Uterus (tissue), 4 donors: ENCODE measurements around the gene FNDC10. TPM values are rescaled to one million over a fixed set of nuclear protein-coding genes. Genes with fewer than 3 reads are reported as not detected.

Experiments used
- DNase-seq, 2 donors: peaks; one replicate each; pipeline ENCODE4 v3.0.0-alpha.2; 2019 to 2020
- H3K27ac ChIP-seq, 2 donors: fragments of 200-600 bp; sonication (generic); 1 replicate in 1 of 2; 2 replicates in 1 of 2; pipeline ENCODE4 v1.5.1; 2016 to 2018
- H3K27me3 ChIP-seq, 2 donors: fragments of 200-600 bp; sonication (generic); one replicate each; pipeline ENCODE4 v1.5.1; 2018 to 2019; ENCODE audit warnings: control low read depth in 1 of 2
- H3K36me3 ChIP-seq, 2 donors: fragments of 200-600 bp; sonication (generic); one replicate each; pipeline ENCODE4 v1.5.1; 2019; ENCODE audit warnings: control low read depth in 1 of 2
- H3K4me1 ChIP-seq, 2 donors: fragments of 200-600 bp; sonication (generic); one replicate each; pipeline ENCODE4 v1.5.1; 2018 to 2019; ENCODE audit warnings: control low read depth in 1 of 2
- H3K4me3 ChIP-seq, 2 donors: fragments of 200-600 bp; sonication (generic); 1 replicate in 1 of 2; 2 replicates in 1 of 2; pipeline ENCODE4 v1.5.1; 2018 to 2019; ENCODE audit warnings: mild to moderate bottlenecking in 1 of 2
- H3K9me3 ChIP-seq, 2 donors: fragments of 200-600 bp; sonication (generic); one replicate each; pipeline ENCODE4 v1.5.1; 2019; ENCODE audit warnings: control low read depth in 1 of 2
- CTCF ChIP-seq, 4 experiments: fragments of 200-600 bp in 2 of 4; fragments of 450-650 bp in 2 of 4; sonication (generic) in 2 of 4; IDR thresholded peaks; one replicate each; pipeline ENCODE4 v1.5.1; 2016 to 2019; ENCODE audit warnings: antibody characterized with exemption in 4 of 4, mild to moderate bottlenecking in 2 of 4, moderate library complexity in 1 of 4
- POLR2A ChIP-seq, 2 donors: fragments of 450-650 bp; IDR thresholded peaks; one replicate each; pipeline ENCODE4 v1.6.1; 2016; ENCODE audit warnings: antibody characterized with exemption in 2 of 2, mild to moderate bottlenecking in 1 of 2, moderate library complexity in 1 of 2
- intact Hi-C: fragments of 100-400 bp; cut with DNase I; formaldehyde crosslinking; loops from one replicate; pipeline ENCODE4 v1.15.1; 2023; ENCODE audit warnings: low total_unique reads
- total RNA-seq, 4 donors: library from RNA; depleted of rRNA in 3 of 4; stranded (reverse); fragments of >200 nt in 3 of 4; gene quantifications; one replicate each; pipeline versions ENCODE4 v1.1.0 to v1.2.4, GENCODE V29; 2014 to 2023
- donor health status: DM: yes; HTN: yes; CAD: no.

Gene FNDC10
- total RNA-seq, 4 donors from 2014 or later: 0.40 to 0.48 TPM; not detected in 2

GRCh38 chr1:1628754-1629429 lies 29.0 kb upstream of the FNDC10 start:
- Histone ChIP-seq H3K36me3 (no peaks in the 10 kb centered on the region), H3K4me1 (no peaks in the 10 kb centered on the region), H3K27me3 (peaks cover 0 to 15% of the 10 kb centered on the region in 2 donors), H3K9me3 (no peaks in the 10 kb centered on the region), H3K4me3 (no peak overlapping the region), H3K27ac (no peak overlapping the region)
- no peak for TF ChIP-seq CTCF (IDR thresholded peaks at IDR 0.05)
- TF ChIP-seq POLR2A (IDR thresholded peaks at IDR 0.05): no peak
- intact Hi-C loops: no loop called here
- no peak for DNase-seq

- H3K9me3 ChIP-seq: no peaks in the 10 kb centered on the region
- H3K4me3 ChIP-seq: no peak overlapping the region
- no peak for TF ChIP-seq POLR2A (IDR thresholded peaks at IDR 0.05)
- no peak for TF ChIP-seq CTCF (IDR thresholded peaks at IDR 0.05)
- DNase-seq: no peak
- intact Hi-C loops: no loop called here
- no peaks in the 10 kb centered on the region for H3K36me3 ChIP-seq
- peaks cover 0 to 15% of the 10 kb centered on the region in 2 donors for H3K27me3 ChIP-seq
- H3K27ac ChIP-seq: no peak overlapping the region
- no peaks in the 10 kb centered on the region for H3K4me1 ChIP-seq
These were observed 28.2 kb upstream of the FNDC10 start for GRCh38 chr1:1627829-1628753.

- TF ChIP-seq CTCF (IDR thresholded peaks at IDR 0.05): no peak
- H3K4me1 ChIP-seq: no peaks in the 10 kb centered on the region
- intact Hi-C loops: no loop called here
- no peaks in the 10 kb centered on the region for H3K9me3 ChIP-seq
- H3K36me3 ChIP-seq: no peaks in the 10 kb centered on the region
- H3K27me3 ChIP-seq: peaks cover 0 to 15% of the 10 kb centered on the region in 2 donors
- H3K27ac ChIP-seq: no peak overlapping the region
- no peak overlapping the region for H3K4me3 ChIP-seq
- DNase-seq: no peak
These were observed 27.4 kb upstream of the FNDC10 start for GRCh38 chr1:1627261-1627828.

GRCh38 chr1:1626207-1627141 lies 26.5 kb upstream of the FNDC10 start:
- no peak overlapping the region for H3K4me3 ChIP-seq
- intact Hi-C loops: no loop called here
- DNase-seq: no peak
- H3K27me3 ChIP-seq: peaks cover 0 to 10% of the 10 kb centered on the region in 2 donors
- TF ChIP-seq POLR2A (IDR thresholded peaks at IDR 0.05): no peak
- TF ChIP-seq CTCF (IDR thresholded peaks at IDR 0.05): no peak
- H3K27ac ChIP-seq: no peak overlapping the region
- H3K9me3 ChIP-seq: no peaks in the 10 kb centered on the region
- H3K36me3 ChIP-seq: no peaks in the 10 kb centered on the region
- H3K4me1 ChIP-seq: no peaks in the 10 kb centered on the region
